GM18951 (cell line): ENCODE results near the gene NHEJ1.

ENCODE experiments used
- POLR2A ChIP-seq: IDR thresholded peaks from 4 replicates; pipeline ENCODE4 v1.6.1; 2011; ENCODE audit warnings: mild to moderate bottlenecking; ENCODE audit not compliant: insufficient read length, insufficient read depth; ENCODE audit errors: extremely low read depth
- in situ Hi-C: fragments of 300-500 bp; cut with MboI; formaldehyde crosslinking; loops from one replicate; pipeline ENCODE4 v1.12.0; 2022; ENCODE audit warnings: low sequenced_read_pairs, mixed read lengths, inconsistent platforms; ENCODE audit not compliant: unreplicated experiment

NHEJ1 gene

GRCh38 chr2:219176818-219177551 lies 16.4 kb upstream of the NHEJ1 start, which contains the start of gene CNPPD1:
Gene CNPPD1, minus strand, starts transcription at chr2:219176925. Its CDS starts 97 bp downstream, at chr2:219176828.
- TF ChIP-seq POLR2A = peak; percentile 87
- in situ Hi-C loops = no loop called here

- no peak for TF ChIP-seq POLR2A
- in situ Hi-C loops = no loop called here
Measured at GRCh38 chr2:219175928-219176817, 15.6 kb upstream of the NHEJ1 start.

GRCh38 chr2:219175486-219175885 lies 14.9 kb upstream of the NHEJ1 start:
- in situ Hi-C loops = no loop called here
- TF ChIP-seq POLR2A = no peak

GRCh38 chr2:219174801-219175200 lies 14.2 kb upstream of the NHEJ1 start:
- in situ Hi-C loops = no loop called here
- TF ChIP-seq POLR2A = no peak

- no peak for TF ChIP-seq POLR2A
- in situ Hi-C loops = no loop called here
Measured at GRCh38 chr2:219174146-219174545, 13.5 kb upstream of the NHEJ1 start.

GRCh38 chr2:219173176-219173575 lies 12.6 kb upstream of the NHEJ1 start:
- in situ Hi-C loops = no loop called here
- no peak for TF ChIP-seq POLR2A

GRCh38 chr2:219172231-219173154 lies 11.9 kb upstream of the NHEJ1 start:
- in situ Hi-C loops = no loop called here
- TF ChIP-seq POLR2A = no peak

- in situ Hi-C loops = no loop called here
- TF ChIP-seq POLR2A = no peak
Measured at GRCh38 chr2:219171231-219171651, 10.6 kb upstream of the NHEJ1 start.

GRCh38 chr2:219169930-219170654 lies 9.5 kb upstream of the NHEJ1 start, which contains the start of gene SLC23A3:
Gene SLC23A3, minus strand, starts transcription at chr2:219170029. Its CDS starts 45 bp downstream, at chr2:219169984.
- no peak for TF ChIP-seq POLR2A
- in situ Hi-C loops = no loop called here

- in situ Hi-C loops = no loop called here
- no peak for TF ChIP-seq POLR2A
Measured at GRCh38 chr2:219168932-219169331, 8.3 kb upstream of the NHEJ1 start.

- in situ Hi-C loops = no loop called here
- no peak for TF ChIP-seq POLR2A
Measured at GRCh38 chr2:219168526-219168925, 7.9 kb upstream of the NHEJ1 start.

- TF ChIP-seq POLR2A = no peak
- in situ Hi-C loops = no loop called here
Measured at GRCh38 chr2:219167997-219168396, 7.4 kb upstream of the NHEJ1 start.
